HuH-7.5 (cell line): ENCODE measurements around the gene PCDH12.
A peak's percentile ranks its signal among the peaks of the same experiment; 100 is the strongest.
"Not testable (repeated sequence)": the region's sequence is repeated elsewhere in the genome, so short reads cannot be mapped to it uniquely, and the experiment has no call there.

Experiments
- DNase-seq: peaks from one replicate; pipeline ENCODE4 v3.0.0; 2011; ENCODE audit warnings: low spot score

Gene PCDH12

DNA sequence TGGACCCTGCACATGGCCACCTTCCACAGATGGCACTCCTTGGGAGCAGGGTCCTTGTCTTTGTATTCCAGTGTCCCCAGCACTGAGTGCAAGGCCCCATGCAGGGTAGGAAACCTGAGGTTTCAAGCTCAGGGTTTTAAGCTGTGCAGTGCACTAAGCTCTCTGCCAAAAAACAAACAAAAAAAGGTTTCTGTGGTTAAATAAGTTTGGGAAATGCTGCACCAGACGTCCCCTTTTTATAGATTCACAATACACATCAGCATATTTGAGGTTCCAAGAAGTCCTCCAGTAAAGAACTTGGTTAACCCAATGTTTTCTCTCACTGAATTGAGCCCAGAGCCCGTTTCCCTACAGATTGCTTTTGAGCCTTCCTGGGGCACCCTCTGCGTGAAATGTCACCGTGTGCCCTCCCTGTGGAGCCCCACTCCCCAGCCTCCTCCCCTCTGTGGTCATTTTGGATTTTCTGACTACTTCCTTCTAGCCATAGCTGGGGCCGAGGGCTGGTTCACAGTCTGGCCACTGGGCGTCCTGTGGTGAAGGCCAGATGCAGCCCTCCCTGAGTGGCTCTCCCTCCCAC, 17.2 kb downstream of the PCDH12 start:
- DNase-seq, result no peak

- no peak for DNase-seq
Measured at GRCh38 chr5:141935538-141935937, 22.5 kb downstream of the PCDH12 start.

DNA sequence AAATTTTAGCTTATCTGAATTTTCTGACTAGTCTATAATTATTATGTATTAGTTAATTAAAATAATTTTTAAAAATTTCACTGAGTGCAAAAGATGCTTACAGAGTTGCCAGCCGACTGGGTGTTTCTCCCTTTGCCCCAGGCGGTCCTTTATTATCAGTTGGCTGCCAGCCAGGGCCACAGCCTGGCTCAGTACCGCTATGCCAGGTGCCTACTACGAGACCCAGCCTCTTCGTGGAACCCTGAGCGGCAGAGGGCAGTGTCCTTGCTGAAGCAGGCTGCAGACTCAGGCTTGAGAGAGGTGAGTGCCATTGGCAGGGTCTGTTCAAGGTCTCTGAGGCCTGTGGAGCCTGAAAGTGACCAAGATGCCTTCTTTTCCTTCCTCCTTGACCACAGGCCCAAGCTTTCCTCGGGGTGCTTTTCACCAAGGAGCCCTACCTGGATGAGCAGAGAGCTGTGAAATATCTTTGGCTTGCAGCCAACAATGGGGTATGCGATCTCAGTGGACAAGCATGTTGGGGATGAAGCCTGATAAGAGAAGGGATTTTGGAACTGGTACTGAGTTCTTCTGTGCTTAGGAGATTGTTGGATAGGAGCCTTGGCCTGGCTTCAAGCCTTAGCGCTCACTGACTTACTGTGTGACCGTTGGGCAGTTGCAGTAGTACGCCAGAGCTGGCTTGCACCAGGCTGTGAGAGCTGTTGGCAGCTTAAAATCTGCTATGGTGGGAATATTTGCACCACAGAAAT, 23.7 kb downstream of the PCDH12 start:
- no peak for DNase-seq

DNA sequence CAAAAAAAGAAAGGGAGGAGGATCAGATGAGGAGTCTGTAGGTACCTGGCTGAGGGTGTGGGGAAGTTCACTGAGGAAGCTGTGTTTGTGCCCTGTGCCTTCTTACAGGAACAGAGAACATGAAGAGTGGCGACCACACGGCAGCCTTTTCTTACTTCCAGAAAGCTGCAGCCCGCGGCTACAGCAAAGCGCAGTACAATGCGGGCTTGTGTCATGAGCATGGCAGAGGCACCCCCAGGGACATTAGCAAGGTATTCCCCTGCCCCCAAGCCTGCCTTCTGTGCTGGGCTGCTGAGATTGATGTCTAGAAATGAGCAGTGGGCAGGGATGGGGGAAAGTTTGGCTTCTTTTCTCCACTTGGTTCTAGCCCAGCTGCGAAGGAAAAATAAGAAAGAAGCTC, 24.9 kb downstream of the PCDH12 start:
- no peak for DNase-seq

GRCh38 chr5:141931694-141932093, 26.3 kb downstream of the PCDH12 start:
- DNase-seq, result no peak

GRCh38 chr5:141929398-141930058, 28.5 kb downstream of the PCDH12 start:
- DNase-seq, result no peak

DNA sequence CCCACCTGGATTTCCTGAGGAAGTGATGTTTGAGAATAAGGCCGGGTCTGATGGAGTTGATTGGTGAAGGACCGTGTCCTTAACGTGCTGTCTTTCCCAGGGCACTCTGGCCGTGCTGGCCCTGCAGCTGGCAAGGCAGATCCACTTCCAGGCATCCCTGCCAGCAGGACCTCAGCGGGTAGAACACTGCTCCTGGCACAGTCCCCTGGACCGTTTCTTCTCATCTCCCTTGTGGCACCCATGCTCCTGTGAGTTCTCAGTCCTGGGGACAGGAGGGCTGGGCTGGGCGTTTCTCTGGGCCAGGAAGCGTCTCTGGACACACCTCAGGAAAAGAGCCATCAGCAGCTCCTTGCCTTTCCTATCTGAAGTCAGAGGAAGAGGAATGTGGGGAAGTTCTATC, 30.0 kb downstream of the PCDH12 start:
- no peak for DNase-seq

- no peak for DNase-seq
Measured at GRCh38 chr5:141926434-141926833, 31.6 kb downstream of the PCDH12 start.

DNA sequence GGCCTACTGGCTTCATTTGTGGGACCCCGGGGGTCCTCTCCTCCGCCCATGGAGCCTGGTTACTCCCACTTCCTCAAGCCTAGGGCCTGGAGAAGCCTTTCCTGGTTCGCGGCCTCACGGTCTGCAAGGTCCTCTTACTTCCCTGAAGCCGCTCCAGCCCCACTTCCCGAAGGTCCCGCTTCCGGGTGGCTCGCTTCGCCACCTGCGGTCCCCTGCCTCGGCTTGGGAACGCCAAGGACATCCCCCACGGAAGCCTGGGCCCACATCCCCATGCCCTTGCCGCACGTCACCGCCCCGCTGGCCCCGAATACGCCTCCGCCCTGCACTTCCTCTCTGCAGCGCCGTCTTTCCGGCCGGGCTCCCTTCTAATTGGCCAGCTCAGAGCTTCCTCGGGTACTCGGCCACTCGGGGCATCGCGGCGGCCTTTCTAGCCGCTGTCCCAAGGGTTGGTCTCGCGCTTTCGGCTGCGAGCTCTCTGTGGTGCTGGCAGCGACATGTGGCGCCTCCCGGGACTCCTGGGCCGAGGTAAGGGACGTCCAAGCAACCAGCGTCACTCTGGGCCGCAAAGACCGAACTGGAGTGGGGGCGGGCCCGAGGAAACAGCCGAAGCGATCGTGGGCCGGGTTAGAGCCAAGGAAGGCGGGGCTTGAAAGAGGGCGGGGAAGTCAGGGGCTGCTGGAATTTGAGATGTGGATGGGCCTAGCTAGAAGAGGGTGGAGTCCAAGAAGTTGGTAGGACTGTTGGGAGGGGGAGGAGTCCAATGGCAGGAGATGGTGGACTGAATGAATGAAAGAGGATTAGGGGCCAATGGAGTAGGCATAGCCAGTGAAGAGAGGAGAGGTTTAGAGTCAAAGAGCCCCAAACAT, 34.3 kb downstream of the PCDH12 start, which contains the start of gene DELE1:
Gene DELE1, plus strand, starts transcription at position 424 of the 866 bp plus-strand sequence. Its CDS starts 71 bp downstream, at position 495.
- DNase-seq, result peak; percentile 88

DNA sequence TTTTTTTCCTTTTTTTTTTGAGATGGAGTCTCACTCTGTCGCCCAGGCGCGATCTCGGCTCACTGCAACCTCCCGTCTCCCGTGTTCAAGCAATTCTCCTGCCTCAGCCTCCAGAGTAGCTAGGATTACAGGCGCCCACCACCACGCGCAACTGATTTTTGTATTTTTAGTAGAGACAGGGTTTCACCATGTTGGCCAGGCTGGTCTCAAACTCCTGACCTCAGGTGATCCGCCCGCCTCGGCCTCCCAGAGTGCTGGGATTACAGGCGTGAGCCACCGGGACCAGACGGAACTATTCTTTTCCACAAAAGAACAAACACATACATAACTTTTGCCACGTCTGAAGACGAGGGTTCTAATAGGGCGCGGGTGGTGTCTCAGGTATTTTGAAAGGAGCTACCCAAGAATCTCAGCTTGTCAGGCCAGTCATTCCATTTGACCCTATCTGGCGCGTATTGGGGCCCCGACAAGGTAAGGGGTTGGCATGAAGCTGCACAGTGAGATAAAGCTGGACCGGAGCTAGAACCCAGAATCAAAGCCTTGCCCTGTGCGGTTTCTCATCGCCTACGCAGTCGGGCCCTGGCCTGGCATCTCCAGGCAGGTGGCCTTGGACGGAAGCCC, 35.1 kb downstream of the PCDH12 start:
- DNase-seq, result not testable (repeated sequence)

DNA sequence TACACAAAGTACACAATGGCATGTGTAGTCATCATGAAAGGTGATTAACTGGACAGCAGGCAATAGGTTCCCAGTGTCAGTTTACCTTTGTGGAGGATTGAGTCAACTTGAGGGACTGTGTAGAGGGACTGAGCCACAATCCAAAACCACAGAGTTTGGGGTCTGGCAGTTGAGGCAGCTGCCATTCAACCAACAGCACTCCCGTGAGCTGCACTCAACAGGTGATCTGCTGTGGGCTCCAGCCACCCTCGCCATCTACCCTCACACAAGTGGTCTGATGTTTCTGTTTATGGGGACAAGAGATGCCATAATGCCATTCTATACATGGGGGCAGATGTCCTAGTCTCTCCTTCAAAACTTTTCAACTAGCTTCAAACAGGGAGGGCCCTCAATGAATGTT, 37.2 kb downstream of the PCDH12 start:
- DNase-seq, result no peak

- no peak for DNase-seq
Measured at GRCh38 chr5:141919218-141920119, 38.5 kb downstream of the PCDH12 start.

DNA sequence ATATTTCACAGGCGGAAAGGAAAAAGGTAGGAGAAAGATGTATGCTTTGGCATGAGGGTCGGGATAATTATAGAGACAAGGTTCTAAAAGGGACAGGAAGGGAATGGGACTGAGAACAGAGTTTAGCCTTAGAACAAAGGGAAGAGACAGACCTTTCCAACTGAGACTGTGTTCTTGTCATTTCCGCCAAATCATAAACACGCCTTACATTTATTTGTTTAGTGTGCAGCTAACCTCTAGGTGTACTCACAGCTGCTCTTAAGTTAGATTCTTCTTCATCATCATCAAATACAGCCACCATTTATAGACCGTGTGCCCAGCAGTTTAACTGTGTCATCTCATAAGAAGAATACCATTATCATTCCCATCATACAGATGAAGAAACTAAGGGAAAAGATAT, 40.2 kb downstream of the PCDH12 start:
- DNase-seq, result no peak

- no peak for DNase-seq
Measured at GRCh38 chr5:141916522-141916921, 41.5 kb downstream of the PCDH12 start.

DNA sequence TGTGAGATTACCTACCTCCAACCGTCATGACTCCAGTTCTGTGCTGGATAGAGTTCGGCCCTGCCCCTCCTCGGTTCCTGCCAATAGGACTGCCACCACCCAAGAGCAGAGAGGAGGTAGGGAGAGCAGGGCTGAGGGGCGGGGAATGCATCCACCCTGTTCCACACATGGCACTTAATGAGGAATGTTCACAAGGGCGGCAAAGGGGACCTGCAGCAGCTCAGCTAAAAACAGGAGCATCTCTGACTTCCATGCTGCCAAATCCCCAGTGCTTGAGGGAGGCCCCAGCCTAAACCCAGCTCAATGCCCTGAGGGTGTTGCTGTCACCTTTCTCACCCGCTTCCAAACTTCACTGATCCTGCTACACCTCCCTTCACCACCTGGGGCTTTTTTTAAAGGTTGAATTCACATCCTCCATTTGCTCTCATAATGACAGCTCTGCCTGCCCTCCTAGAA, 42.1 kb downstream of the PCDH12 start:
- DNase-seq, result peak; percentile 30

DNA sequence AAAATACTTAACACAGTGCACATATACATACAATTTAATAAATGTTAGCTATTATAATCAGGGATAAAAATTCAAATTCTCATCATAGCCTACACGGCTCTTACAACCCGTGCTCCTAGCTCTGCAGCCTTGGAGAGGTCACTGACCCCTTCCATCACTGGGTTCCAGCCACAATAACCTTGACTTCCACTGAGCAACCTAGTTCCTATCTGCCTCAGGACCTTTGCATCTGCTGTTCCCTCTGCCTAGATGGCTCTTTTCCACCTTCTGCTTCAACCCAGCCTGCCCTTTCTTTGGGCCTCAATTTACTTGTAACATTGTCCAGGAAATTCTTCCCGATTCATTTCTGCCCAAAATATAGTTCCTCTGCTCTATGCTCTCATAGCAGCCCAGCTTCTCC, 43.2 kb downstream of the PCDH12 start:
- no peak for DNase-seq

DNA sequence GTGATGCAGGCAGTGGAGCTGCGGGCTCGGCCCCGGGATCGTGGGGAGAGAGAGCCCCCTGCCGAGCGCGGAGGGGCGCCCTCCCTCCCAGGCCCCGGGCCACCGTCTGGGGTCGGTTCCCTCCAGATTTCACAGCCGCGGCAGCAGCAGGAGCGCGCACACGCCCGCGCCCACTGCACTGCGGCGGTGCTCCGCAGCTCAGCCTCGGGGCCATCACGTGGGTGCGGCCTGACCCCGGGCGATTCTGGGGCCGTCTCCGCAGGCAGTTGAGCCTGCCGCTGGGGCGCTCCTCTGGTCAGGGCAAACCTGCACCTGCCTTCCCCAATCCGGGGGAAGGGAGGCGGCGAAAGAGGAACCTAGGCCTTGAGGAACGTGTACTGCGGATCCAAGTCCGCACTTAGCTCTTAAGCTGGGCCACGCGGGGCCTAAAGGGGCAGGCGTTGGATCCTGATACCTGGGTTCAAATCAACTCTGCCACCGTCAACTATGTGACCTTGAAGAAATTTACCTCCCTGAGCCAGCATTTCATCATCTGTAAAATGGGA, 43.7 kb downstream of the PCDH12 start:
- DNase-seq, result peak; percentile 39

DNA sequence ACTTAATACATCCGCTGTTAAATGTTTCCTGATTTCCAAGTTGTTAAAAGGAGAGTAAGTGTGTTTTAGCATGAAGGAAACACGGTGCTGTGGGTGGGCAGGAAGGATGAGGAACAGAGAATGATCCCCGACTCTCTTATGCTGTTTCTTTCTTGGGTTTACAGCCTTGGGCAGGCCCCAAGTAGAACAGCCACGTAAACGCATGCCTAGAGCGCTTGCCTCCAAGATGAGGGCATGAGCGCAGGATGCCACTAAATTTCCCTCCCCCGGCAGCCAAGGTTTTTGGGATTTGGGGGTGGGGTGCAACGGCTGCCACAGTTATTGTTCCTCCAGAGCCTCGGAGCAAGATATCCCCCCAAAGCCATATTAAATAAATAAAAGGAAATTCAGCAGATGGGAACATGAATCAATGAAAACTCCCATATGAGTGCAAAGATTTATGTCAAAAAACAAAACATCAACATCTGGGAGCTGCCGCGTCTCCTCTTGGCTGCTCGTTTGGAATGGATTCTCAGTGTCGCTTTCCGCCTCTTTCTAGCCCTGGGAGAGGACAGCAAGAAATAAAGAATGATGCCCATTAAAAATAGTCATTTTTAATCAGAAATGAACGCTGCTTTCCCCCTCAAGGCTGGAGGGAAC, 44.3 kb downstream of the PCDH12 start:
- DNase-seq, result no peak

- no peak for DNase-seq
Measured at GRCh38 chr5:141910271-141910673, 47.7 kb downstream of the PCDH12 start.

- no peak for DNase-seq
Measured at GRCh38 chr5:141909212-141909611, 48.8 kb downstream of the PCDH12 start.
